Right hindlimb (tissue), 1 donor: ENCODE results near the gene MTCH1.

Source experiments
- DNase-seq: peaks from one replicate; pipeline ENCODE4 v3.0.0-alpha.2; 2018

The MTCH1 gene

GRCh38 chr6:36985808-36986703 is at the start of gene MTCH1:
Gene MTCH1 (minus strand): TSS chr6:36986196. CDS start chr6:36986173, 23 bp downstream.
- peak; percentile 93 for DNase-seq

GRCh38 chr6:37033819-37034795 is 48.1 kb upstream of the MTCH1 start:
- no peak for DNase-seq

- no peak for DNase-seq
Measured at GRCh38 chr6:37033255-37033654, 47.3 kb upstream of the MTCH1 start.

- DNase-seq: no peak
Measured at GRCh38 chr6:37032239-37032638, 46.2 kb upstream of the MTCH1 start.

- DNase-seq: no peak
Measured at GRCh38 chr6:37030599-37030998, 44.6 kb upstream of the MTCH1 start.

GRCh38 chr6:37029249-37029971 is 43.4 kb upstream of the MTCH1 start:
- DNase-seq: peak; percentile 69

GRCh38 chr6:37027811-37028469 is 41.9 kb upstream of the MTCH1 start:
- DNase-seq: no peak

GRCh38 chr6:37027036-37027720 is 41.2 kb upstream of the MTCH1 start:
- DNase-seq: no peak

GRCh38 chr6:37025621-37026466 is 39.8 kb upstream of the MTCH1 start:
- DNase-seq: no peak

GRCh38 chr6:37024656-37025337 is 38.8 kb upstream of the MTCH1 start:
- no peak for DNase-seq

- no peak for DNase-seq
Measured at GRCh38 chr6:37022135-37022863, 36.3 kb upstream of the MTCH1 start.

- DNase-seq: peak; percentile 51
Measured at GRCh38 chr6:37021356-37022129, 35.5 kb upstream of the MTCH1 start.

- no peak for DNase-seq
Measured at GRCh38 chr6:37020812-37021211, 34.8 kb upstream of the MTCH1 start.

GRCh38 chr6:37020381-37020780 is 34.4 kb upstream of the MTCH1 start:
- no peak for DNase-seq

- DNase-seq: no peak
Measured at GRCh38 chr6:37019065-37019450, 33.1 kb upstream of the MTCH1 start.

GRCh38 chr6:37018198-37019064 is 32.4 kb upstream of the MTCH1 start:
- peak; percentile 92 for DNase-seq

GRCh38 chr6:37017606-37018197 is 31.7 kb upstream of the MTCH1 start:
- DNase-seq: no peak
